ENCODE results near the gene LEKR1. TPM values are rescaled to one million over a fixed set of nuclear protein-coding genes. Genes with fewer than 3 reads are reported as not detected.

Gene LEKR1
- total RNA-seq, 1 donor from 2014 or later, result 2.3 TPM

DNA sequence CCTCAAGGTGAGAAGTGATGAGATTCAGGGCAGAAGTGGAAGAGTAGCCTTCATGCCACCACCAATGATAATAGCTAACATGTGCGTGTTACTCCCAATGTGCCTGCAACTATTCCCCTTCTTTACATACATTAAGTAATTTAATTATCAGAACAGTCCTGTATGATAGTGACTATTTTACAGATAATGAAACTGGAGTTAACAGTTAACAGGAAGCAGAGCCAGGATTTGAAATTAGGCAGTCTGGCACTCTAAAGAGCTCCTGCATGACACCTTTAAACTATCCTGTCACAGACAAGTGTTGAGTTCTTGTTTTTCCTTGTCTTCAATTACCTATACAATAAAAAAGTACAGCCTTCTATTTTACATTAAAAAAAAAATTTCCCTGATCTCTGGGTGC, 148.8 kb downstream of the LEKR1 start:
- Histone ChIP-seq H3K36me3 (ENCODE audit: control insufficient read depth, insufficient read depth, low read length) (no peaks in the 10 kb centered on the region), H3K4me3 (ENCODE audit: low read depth, low read length) (no peak overlapping the region), H3K27me3 (ENCODE audit: control insufficient read depth, insufficient read depth, low read length) (no peaks in the 10 kb centered on the region)
- TF ChIP-seq, protein P1, sequence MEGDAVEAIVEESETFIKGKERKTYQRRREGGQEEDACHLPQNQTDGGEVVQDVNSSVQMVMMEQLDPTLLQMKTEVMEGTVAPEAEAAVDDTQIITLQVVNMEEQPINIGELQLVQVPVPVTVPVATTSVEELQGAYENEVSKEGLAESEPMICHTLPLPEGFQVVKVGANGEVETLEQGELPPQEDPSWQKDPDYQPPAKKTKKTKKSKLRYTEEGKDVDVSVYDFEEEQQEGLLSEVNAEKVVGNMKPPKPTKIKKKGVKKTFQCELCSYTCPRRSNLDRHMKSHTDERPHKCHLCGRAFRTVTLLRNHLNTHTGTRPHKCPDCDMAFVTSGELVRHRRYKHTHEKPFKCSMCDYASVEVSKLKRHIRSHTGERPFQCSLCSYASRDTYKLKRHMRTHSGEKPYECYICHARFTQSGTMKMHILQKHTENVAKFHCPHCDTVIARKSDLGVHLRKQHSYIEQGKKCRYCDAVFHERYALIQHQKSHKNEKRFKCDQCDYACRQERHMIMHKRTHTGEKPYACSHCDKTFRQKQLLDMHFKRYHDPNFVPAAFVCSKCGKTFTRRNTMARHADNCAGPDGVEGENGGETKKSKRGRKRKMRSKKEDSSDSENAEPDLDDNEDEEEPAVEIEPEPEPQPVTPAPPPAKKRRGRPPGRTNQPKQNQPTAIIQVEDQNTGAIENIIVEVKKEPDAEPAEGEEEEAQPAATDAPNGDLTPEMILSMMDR (IDR thresholded peaks at IDR 0.05; ENCODE audit: insufficient read depth, low read length, poor library complexity, severe bottlenecking), result no peak
- no peak for DNase-seq (ENCODE audit: low read depth)

DNA sequence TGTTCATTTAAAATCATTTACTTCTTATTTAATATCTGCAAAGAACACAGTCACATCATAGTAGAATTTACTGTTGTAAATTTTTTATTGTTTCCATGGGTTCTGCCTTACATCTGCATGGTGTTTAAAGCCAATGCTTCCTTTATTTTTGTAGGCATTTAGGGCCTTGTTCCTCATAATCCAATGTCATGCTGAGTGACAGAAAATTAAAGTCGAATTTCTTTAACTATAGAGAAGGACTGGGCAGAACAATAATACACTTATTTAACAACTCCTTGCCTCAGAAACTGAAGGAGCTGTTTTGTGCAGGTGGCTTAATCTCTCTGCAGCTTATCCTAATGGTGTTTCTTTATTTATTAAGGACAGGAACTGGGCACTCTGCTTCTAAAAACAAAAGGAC, 149.6 kb downstream of the LEKR1 start:
- Histone ChIP-seq H3K36me3 (ENCODE audit: control insufficient read depth, insufficient read depth, low read length) (no peaks in the 10 kb centered on the region), H3K4me3 (ENCODE audit: low read depth, low read length) (no peak overlapping the region), H3K27me3 (ENCODE audit: control insufficient read depth, insufficient read depth, low read length) (no peaks in the 10 kb centered on the region)
- TF ChIP-seq, protein P1 (IDR thresholded peaks at IDR 0.05; ENCODE audit: insufficient read depth, low read length, poor library complexity, severe bottlenecking), result no peak
- no peak for DNase-seq (ENCODE audit: low read depth)

DNA sequence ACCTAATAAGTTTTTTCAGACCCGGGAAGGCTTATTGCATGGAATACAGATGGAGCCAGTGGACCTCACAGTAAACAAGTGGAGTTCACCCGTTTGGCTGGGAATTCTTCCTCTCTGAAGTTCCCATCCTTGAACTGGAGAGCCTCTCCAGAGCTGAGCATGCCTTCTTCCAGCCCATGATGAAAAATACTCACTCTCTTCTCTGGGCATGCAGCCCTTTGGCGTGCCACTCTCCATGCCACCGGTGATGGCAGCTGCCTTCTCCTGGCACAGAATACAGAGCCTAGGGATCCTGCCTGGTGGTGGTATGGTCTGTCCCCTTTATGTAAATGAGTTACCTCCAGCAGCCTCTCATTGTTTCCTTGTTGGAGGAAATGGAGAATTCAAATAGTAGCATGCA, 150.8 kb downstream of the LEKR1 start:
- no peak overlapping the region for H3K4me3 ChIP-seq (ENCODE audit: low read depth, low read length)
- DNase-seq (ENCODE audit: low read depth), result no peak

DNA sequence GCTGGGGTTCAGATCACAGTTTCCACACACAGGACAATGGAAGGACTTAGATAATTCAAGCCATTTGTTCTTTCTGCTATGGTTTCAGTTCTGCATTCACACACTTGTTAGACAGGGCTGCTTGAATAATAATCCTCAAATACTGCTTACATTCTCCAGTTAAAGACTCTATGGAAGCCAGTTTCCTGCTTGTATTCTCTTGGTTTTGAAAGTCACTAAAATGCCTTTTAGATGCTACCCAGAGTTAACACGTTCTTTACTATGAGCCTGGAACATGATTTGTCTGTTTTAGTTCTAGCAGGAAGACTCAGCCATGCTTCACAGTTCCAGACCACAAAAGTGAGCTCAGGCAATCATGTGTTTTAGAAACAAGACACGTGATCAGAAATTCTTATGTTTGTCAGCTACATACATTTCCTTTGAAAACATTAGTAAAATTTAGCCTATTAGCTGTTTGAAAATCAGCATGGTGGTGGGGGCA, 152.4 kb downstream of the LEKR1 start:
- Histone ChIP-seq H3K36me3 (ENCODE audit: control insufficient read depth, insufficient read depth, low read length) (no peaks in the 10 kb centered on the region), H3K4me3 (ENCODE audit: low read depth, low read length) (no peak overlapping the region), H3K27me3 (ENCODE audit: control insufficient read depth, insufficient read depth, low read length) (no peaks in the 10 kb centered on the region)
- no peak for DNase-seq (ENCODE audit: low read depth)
- TF ChIP-seq, protein P1 (IDR thresholded peaks at IDR 0.05; ENCODE audit: insufficient read depth, low read length, poor library complexity, severe bottlenecking), result no peak

More for the DNA sequence above, 150.8 kb downstream of the LEKR1 start:
- Histone ChIP-seq H3K36me3 (ENCODE audit: control insufficient read depth, insufficient read depth, low read length) (no peaks in the 10 kb centered on the region), H3K27me3 (ENCODE audit: control insufficient read depth, insufficient read depth, low read length) (no peaks in the 10 kb centered on the region)
- TF ChIP-seq, protein P1 (IDR thresholded peaks at IDR 0.05; ENCODE audit: insufficient read depth, low read length, poor library complexity, severe bottlenecking), result no peak

DNA sequence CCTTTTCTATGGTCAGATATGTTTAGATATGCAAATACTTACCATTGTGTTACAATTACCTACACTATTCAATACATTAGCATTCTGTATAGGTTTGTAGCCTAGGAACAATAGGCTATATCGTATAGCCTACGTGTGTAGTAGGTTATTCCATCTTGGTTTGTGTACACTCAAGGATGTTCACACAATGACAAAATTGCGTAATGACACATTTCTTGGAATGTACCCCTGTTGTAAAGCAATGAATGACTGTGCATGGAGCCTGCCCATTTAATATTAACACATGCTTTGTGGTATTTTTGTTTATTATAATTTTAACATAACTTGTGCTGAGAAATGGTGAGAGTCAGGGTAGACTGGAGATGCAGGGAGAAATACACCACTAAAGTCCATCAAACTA, 154.9 kb downstream of the LEKR1 start:
- TF ChIP-seq, protein P1 (IDR thresholded peaks at IDR 0.05; ENCODE audit: insufficient read depth, low read length, poor library complexity, severe bottlenecking), result no peak

DNA sequence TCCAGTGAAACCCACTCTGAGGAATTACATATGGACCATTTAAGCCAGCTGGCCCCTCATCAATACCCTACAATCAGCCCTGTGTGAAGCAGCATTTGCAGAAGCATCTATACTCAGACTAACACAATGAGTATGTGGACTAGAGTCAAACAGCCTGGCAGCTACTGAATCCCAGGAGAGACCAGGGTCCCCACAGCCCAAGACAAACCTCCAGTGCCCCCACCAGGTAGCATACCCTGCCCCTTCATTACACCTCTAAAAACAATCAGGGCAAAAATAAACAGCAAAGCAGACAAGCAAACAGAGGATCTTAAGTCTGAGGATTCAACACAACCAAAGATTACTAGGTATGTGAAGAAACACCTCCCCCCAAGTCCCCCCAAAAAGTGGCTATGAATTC, 157.4 kb downstream of the LEKR1 start:
- H3K36me3 ChIP-seq (ENCODE audit: control insufficient read depth, insufficient read depth, low read length), result no peaks in the 10 kb centered on the region
- TF ChIP-seq, protein P1 (IDR thresholded peaks at IDR 0.05; ENCODE audit: insufficient read depth, low read length, poor library complexity, severe bottlenecking), result no peak
- DNase-seq (ENCODE audit: low read depth), result no peak
- no peak overlapping the region for H3K4me3 ChIP-seq (ENCODE audit: low read depth, low read length)
- no peaks in the 10 kb centered on the region for H3K27me3 ChIP-seq (ENCODE audit: control insufficient read depth, insufficient read depth, low read length)

More for the DNA sequence above, 154.9 kb downstream of the LEKR1 start:
- H3K4me3 ChIP-seq (ENCODE audit: low read depth, low read length), result no peak overlapping the region
- H3K27me3 ChIP-seq (ENCODE audit: control insufficient read depth, insufficient read depth, low read length), result no peaks in the 10 kb centered on the region
- H3K36me3 ChIP-seq (ENCODE audit: control insufficient read depth, insufficient read depth, low read length), result no peaks in the 10 kb centered on the region
- no peak for DNase-seq (ENCODE audit: low read depth)
